ENCODE results near the gene PSG1. TPM values are rescaled to one million over a fixed set of nuclear protein-coding genes. Genes with fewer than 3 reads are reported as not detected.
"Not testable (repeated sequence)": the region's sequence is repeated elsewhere in the genome, so short reads cannot be mapped to it uniquely, and the experiment has no call there.

The PSG1 gene
- polyA plus RNA-seq, 1 experiment = 2.1 TPM

DNA sequence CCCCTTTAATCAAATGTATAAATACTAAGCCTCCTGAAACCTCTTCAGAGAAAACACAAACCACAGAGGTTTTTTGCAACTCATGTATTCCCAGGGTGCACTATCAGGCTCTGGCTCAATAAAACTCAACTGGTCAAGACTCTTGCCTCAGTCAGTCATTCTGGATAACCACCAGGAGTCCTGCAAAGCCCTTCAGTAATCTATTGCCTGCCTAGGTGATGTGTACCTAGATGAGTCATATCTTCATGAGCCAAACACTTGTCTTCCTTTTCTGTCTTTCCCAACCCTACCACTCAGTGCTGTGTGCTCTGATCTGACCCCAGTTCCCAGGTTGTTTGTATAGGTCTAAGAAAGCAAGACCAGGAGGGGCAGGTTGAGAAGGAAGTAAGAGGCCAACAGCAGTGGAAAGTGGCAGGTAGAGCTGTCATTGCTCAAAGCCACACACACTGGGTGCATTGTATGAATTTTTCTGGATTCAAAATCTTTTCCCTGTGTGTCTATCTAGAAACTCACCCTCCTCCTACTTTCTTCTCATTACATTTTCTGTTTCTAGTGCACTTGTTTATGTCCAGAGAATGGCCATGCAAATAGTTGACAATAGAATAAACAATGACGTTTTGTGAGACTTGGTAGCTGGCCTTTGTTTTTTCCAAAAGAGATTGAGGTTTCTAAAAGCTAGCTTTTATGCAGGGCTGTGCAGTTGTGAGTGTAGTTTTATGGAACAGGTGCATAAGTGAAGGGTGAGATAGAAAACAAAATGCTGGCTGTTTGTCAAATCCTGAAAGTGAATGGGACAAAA is 48.1 kb downstream of the PSG1 start:
- H3K27ac ChIP-seq (ENCODE audit: low read depth, low read length) = no peak overlapping the region
- POLR2A ChIA-PET = no interaction called here

DNA sequence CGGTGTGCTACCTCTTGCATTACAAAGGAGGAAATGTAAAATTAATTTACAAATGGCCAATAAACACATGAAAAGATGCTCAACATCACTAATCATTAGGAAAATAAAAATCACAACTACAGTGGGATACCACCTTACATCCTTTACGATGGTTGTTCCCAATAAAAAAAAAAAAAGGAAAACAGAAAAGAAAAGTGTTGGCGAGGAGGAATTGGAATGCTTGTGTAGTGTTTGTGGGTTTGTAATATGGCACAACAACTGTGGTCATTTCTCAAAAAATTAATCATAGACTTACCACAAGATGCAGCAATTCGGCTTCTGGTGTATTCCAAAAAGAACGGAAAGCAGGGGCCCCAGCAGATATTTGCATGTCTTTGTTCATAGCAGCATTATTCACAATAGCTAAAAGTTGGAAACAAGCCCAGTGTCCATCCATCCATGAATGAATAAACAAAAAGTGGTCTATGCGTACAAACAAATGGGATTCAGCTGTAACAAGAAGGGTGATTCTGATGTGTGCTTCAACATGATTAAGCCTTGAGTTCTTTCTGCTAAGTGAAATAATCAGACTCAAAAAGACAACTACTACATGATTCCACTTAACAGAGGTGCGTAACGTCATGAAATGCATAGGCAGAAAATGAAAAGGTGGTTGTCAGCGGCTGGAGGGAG is 58.1 kb downstream of the PSG1 start:
- POLR2A ChIA-PET = not testable (repeated sequence)

More for the DNA sequence above, 48.1 kb downstream of the PSG1 start:
- no peak overlapping the region for H3K4me3 ChIP-seq (ENCODE audit: low read depth, low read length)
- H3K27me3 ChIP-seq (ENCODE audit: control insufficient read depth, insufficient read depth, low read length) = no peaks in the 10 kb centered on the region
- DNase-seq (ENCODE audit: low read depth, low spot score) = no peak
- CTCF ChIA-PET = interaction anchor here (0.6 to 0.7 kb wide), 2 partner anchors 9 to 148 kb away, joined by 4 read pairs; no protein-coding TSS in a partner anchor
- no peaks in the 10 kb centered on the region; the same call in 1 of the 2 replicates for H3K9me3 ChIP-seq (ENCODE audit: control insufficient read depth, insufficient read depth, low read length)
- no peak for TF ChIP-seq CTCF (IDR thresholded peaks at IDR 0.05; ENCODE audit: low read depth, low read length)

GRCh38 chr19:42819960-42820650 is 59.4 kb downstream of the PSG1 start:
- POLR2A ChIA-PET; CTCF ChIA-PET; H3K4me3 ChIP-seq (ENCODE audit: low read depth, low read length); H3K9me3 ChIP-seq (ENCODE audit: control insufficient read depth, insufficient read depth, low read length); H3K27me3 ChIP-seq (ENCODE audit: control insufficient read depth, insufficient read depth, low read length): not testable (repeated sequence)
- peak; percentile 64 for DNase-seq (ENCODE audit: low read depth, low spot score)
- H3K27ac ChIP-seq (ENCODE audit: low read depth, low read length) = peak overlapping the region; percentile 80

More for the DNA sequence above, 58.1 kb downstream of the PSG1 start:
- DNase-seq (ENCODE audit: low read depth, low spot score) = peak; percentile 24
- H3K9me3 ChIP-seq (ENCODE audit: control insufficient read depth, insufficient read depth, low read length); H3K4me3 ChIP-seq (ENCODE audit: low read depth, low read length); CTCF ChIA-PET; H3K27me3 ChIP-seq (ENCODE audit: control insufficient read depth, insufficient read depth, low read length); H3K27ac ChIP-seq (ENCODE audit: low read depth, low read length): not testable (repeated sequence)

DNA sequence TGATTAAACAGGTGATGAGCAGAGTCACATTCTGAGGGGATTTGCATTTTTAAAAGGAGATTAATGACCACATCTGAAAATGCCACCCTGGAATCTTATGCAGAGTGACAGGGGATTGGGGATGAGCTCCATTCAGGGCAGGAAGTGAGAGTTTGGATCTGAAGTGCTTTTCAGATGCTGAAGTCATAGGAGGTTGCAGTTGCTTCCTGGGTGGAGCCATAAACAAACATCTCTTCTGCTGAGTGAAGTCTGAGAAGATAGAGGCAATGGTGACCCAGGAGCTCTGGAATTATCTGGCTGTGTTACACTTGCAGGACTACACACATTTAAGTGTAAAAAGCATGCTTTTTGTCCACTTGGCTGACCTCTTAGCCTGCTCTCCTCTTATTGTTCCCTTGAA is 62.6 kb downstream of the PSG1 start:
- DNase-seq (ENCODE audit: low read depth, low spot score) = no peak
- no peak for TF ChIP-seq CTCF (IDR thresholded peaks at IDR 0.05; ENCODE audit: low read depth, low read length)
- Histone ChIP-seq H3K27me3 (ENCODE audit: control insufficient read depth, insufficient read depth, low read length) (no peaks in the 10 kb centered on the region), H3K9me3 (ENCODE audit: control insufficient read depth, insufficient read depth, low read length) (peaks cover 3% of the 10 kb centered on the region; the same call in 1 of the 2 replicates), H3K4me3 (ENCODE audit: low read depth, low read length) (no peak overlapping the region), H3K27ac (ENCODE audit: low read depth, low read length) (no peak overlapping the region)
- CTCF ChIA-PET = interaction anchor here (1.2 kb wide), 1 partner anchor 68 kb away, joined by 3 read pairs; no protein-coding TSS in a partner anchor
- POLR2A ChIA-PET = no interaction called here

Other genes starting within 250 kb of the PSG1 start
- gene PSG3, start 139.2 kb downstream of the PSG1 start, polyA plus RNA-seq (2011; rRNA removed) = 0.14 and 0.15 TPM in 2 replicates
- gene PSG8, start 114.0 kb downstream of the PSG1 start, polyA plus RNA-seq (2011; rRNA removed) = 0.05 and 0.17 TPM in 2 replicates
- not detected in 2 replicates for gene PSG6, start 38.2 kb upstream of the PSG1 start, polyA plus RNA-seq (2011; rRNA removed)
- 0.10 TPM in 2 replicates for gene PSG7, start 57.5 kb upstream of the PSG1 start, polyA plus RNA-seq (2011; rRNA removed)
- gene PSG11, start 146.8 kb upstream of the PSG1 start, polyA plus RNA-seq (2011; rRNA removed) = 0.11 TPM in 1 of 2 replicates, not detected in the other
- gene PSG2, start 203.0 kb upstream of the PSG1 start, polyA plus RNA-seq (2011; rRNA removed) = 0.71 and 1.0 TPM in 2 replicates